ENCODE results near the gene ELOVL2. TPM values are rescaled to one million over a fixed set of nuclear protein-coding genes. Genes with fewer than 3 reads are reported as not detected.

The ELOVL2 gene
- polyA plus RNA-seq, 3 donors: not detected

- Histone ChIP-seq H3K9ac (ENCODE audit: insufficient read depth, low read length, poor library complexity, severe bottlenecking) (no peak overlapping the region), H3K4me2 (replicated peaks; ENCODE audit: extremely low read depth, low read length, poor library complexity, severe bottlenecking) (no peak overlapping the region), H3K4me1 (ENCODE audit: control insufficient read depth in 1 of 2, insufficient read depth in 2 of 2, low read length in 2 of 2) (no peaks in the 10 kb centered on the region), H3K36me3 (replicated peaks in 1 of 2; ENCODE audit: control insufficient read depth in 1 of 2, insufficient read depth in 2 of 2, low read length in 2 of 2) (no peaks in the 10 kb centered on the region), H3K79me2 (ENCODE audit: insufficient read depth, low read length) (no peaks in the 10 kb centered on the region), H4K20me1 (ENCODE audit: insufficient read depth, low read length) (no peaks in the 10 kb centered on the region), H3K27ac (ENCODE audit: low read depth in 1 of 2, low read length in 2 of 2) (no peak overlapping the region), H3K27me3 (ENCODE audit: control insufficient read depth in 2 of 2, insufficient read depth in 2 of 2, low read length in 2 of 2) (no peaks in the 10 kb centered on the region), H3K9me3 (replicated peaks in 1 of 2; ENCODE audit: control insufficient read depth in 1 of 2, insufficient read depth in 1 of 2, low read length in 2 of 2) (no peaks in the 10 kb centered on the region), H2AFZ (ENCODE audit: insufficient read depth, low read depth, low read length, poor library complexity, severe bottlenecking) (no peak overlapping the region), H3K4me3 (replicated peaks in 1 of 3; ENCODE audit: low read depth in 2 of 3, low read length in 3 of 3) (no peak overlapping the region)
- Mint-ChIP-seq H3K4me1 (no peaks in the 10 kb centered on the region), H3K36me3 (no peaks in the 10 kb centered on the region), H3K9me3 (peaks cover 0 to 2% (median 0%) of the 10 kb centered on the region in 7 donors), H3K27ac (no peak overlapping the region), H3K4me3 (no peak overlapping the region), H3K27me3 (ENCODE audit: low read depth in 3 of 3) (peaks cover 0 to 12% (median 4%) of the 10 kb centered on the region in 3 donors)
- no peak for TF ChIP-seq CTCF (IDR thresholded peaks at IDR 0.05)
- DNase-seq: no peak
- no CpG with 5 or more reads among the region's 1 CpG for WGBS (ENCODE audit: insufficient coverage)
- intact Hi-C loops (cut with micrococcal nuclease): no loop called here
These were observed 98.3 kb downstream of the ELOVL2 start for GRCh38 chr6:10945845-10946244.

- Histone ChIP-seq H3K79me2 (ENCODE audit: insufficient read depth, low read length) (no peaks in the 10 kb centered on the region), H3K4me2 (replicated peaks; ENCODE audit: extremely low read depth, low read length, poor library complexity, severe bottlenecking) (no peak overlapping the region), H3K27ac (ENCODE audit: low read depth in 1 of 2, low read length in 2 of 2) (no peak overlapping the region), H3K9ac (ENCODE audit: insufficient read depth, low read length, poor library complexity, severe bottlenecking) (no peak overlapping the region), H3K4me1 (ENCODE audit: control insufficient read depth in 1 of 2, insufficient read depth in 2 of 2, low read length in 2 of 2) (no peaks in the 10 kb centered on the region), H3K36me3 (replicated peaks in 1 of 2; ENCODE audit: control insufficient read depth in 1 of 2, insufficient read depth in 2 of 2, low read length in 2 of 2) (no peaks in the 10 kb centered on the region), H4K20me1 (ENCODE audit: insufficient read depth, low read length) (no peaks in the 10 kb centered on the region), H3K9me3 (replicated peaks in 1 of 2; ENCODE audit: control insufficient read depth in 1 of 2, insufficient read depth in 1 of 2, low read length in 2 of 2) (no peaks in the 10 kb centered on the region), H2AFZ (ENCODE audit: insufficient read depth, low read depth, low read length, poor library complexity, severe bottlenecking) (no peak overlapping the region), H3K27me3 (ENCODE audit: control insufficient read depth in 2 of 2, insufficient read depth in 2 of 2, low read length in 2 of 2) (no peaks in the 10 kb centered on the region), H3K4me3 (replicated peaks in 1 of 3; ENCODE audit: low read depth in 2 of 3, low read length in 3 of 3) (no peak overlapping the region)
- Mint-ChIP-seq H3K36me3 (no peaks in the 10 kb centered on the region), H3K27me3 (ENCODE audit: low read depth in 3 of 3) (peaks cover 0 to 19% (median 9%) of the 10 kb centered on the region in 3 donors), H3K4me1 (no peaks in the 10 kb centered on the region), H3K9me3 (peaks cover 0 to 5% (median 2%) of the 10 kb centered on the region in 7 donors), H3K27ac (no peak overlapping the region), H3K4me3 (no peak overlapping the region)
- no CpG with 5 or more reads among the region's 2 CpGs for WGBS (ENCODE audit: insufficient coverage)
- intact Hi-C loops (cut with micrococcal nuclease): no loop called here
- no peak for TF ChIP-seq CTCF (IDR thresholded peaks at IDR 0.05)
- DNase-seq: no peak
These were observed 104.3 kb downstream of the ELOVL2 start for GRCh38 chr6:10939840-10940239.
